H9 (cell line): ENCODE results near the gene TMC8. TPM values are rescaled to one million over a fixed set of nuclear protein-coding genes. Genes with fewer than 3 reads are reported as not detected.

ENCODE experiments used
- DNase-seq: peaks from one replicate; pipeline ENCODE4 v3.0.0-alpha.2; 2017
- H2AFZ ChIP-seq: one replicate; pipeline ENCODE4 v1.6.1; 2013; ENCODE audit warnings: mild to moderate bottlenecking, low read length, control low read depth, moderate library complexity
- H2AK5ac ChIP-seq: 2 replicates; pipeline ENCODE4 v1.6.1; 2013; ENCODE audit warnings: low read length, control low read depth, mixed read lengths; ENCODE audit not compliant: insufficient read length
- H2BK120ac ChIP-seq: one replicate; pipeline ENCODE4 v1.6.1; 2013; ENCODE audit warnings: low read depth, mild to moderate bottlenecking, low read length, control low read depth, inconsistent platforms; ENCODE audit not compliant: poor library complexity, severe bottlenecking
- H2BK12ac ChIP-seq: 2 replicates; pipeline ENCODE4 v1.6.1; 2013; ENCODE audit warnings: low read length, control low read depth, mixed read lengths, low read depth; ENCODE audit not compliant: insufficient read length
- H2BK15ac ChIP-seq: 2 replicates; pipeline ENCODE4 v1.6.1; 2013; ENCODE audit warnings: low read depth, low read length, control low read depth
- H2BK20ac ChIP-seq: one replicate; pipeline ENCODE4 v1.6.1; 2013; ENCODE audit warnings: low read depth, mild to moderate bottlenecking, low read length, control low read depth, inconsistent platforms; ENCODE audit not compliant: poor library complexity, severe bottlenecking
- H2BK5ac ChIP-seq: 2 replicates; pipeline ENCODE4 v1.6.1; 2013; ENCODE audit warnings: low read length, control low read depth, mixed read lengths; ENCODE audit not compliant: insufficient read length
- H3K14ac ChIP-seq: 2 replicates; pipeline ENCODE4 v1.6.1; 2013; ENCODE audit warnings: low read length, control low read depth; ENCODE audit not compliant: insufficient read depth
- H3K18ac ChIP-seq: 2 replicates; pipeline ENCODE4 v1.6.1; 2013; ENCODE audit warnings: low read depth, mild to moderate bottlenecking, mixed read lengths, low read length, control low read depth; ENCODE audit not compliant: insufficient read length
- H3K23ac ChIP-seq: 2 replicates; pipeline ENCODE4 v1.6.1; 2013; ENCODE audit warnings: low read length, control low read depth, mixed read lengths, low read depth; ENCODE audit not compliant: insufficient read length
- H3K23me2 ChIP-seq: 2 replicates; pipeline ENCODE4 v1.6.1; 2013; ENCODE audit warnings: low read depth, mild to moderate bottlenecking, mixed read lengths, low read length, control low read depth; ENCODE audit not compliant: insufficient read length, poor library complexity, severe bottlenecking
- H3K27ac ChIP-seq: 2 replicates; pipeline ENCODE4 v1.5.1; 2013; ENCODE audit warnings: low read length, control low read depth, mixed read lengths, low read depth; ENCODE audit not compliant: insufficient read length
- H3K27me3 ChIP-seq: 2 replicates; pipeline ENCODE4 v1.6.1; 2013; ENCODE audit warnings: low read length, control low read depth, inconsistent platforms; ENCODE audit not compliant: insufficient read depth
- H3K4ac ChIP-seq: 2 replicates; pipeline ENCODE4 v1.6.1; 2013; ENCODE audit warnings: low read depth, mild to moderate bottlenecking, control low read depth, inconsistent platforms, low read length, moderate library complexity
- H3K4me1 ChIP-seq: 2 replicates; pipeline ENCODE4 v1.6.1; 2013; ENCODE audit warnings: low read length, control low read depth, inconsistent platforms; ENCODE audit not compliant: insufficient read depth
- H3K4me2 ChIP-seq: 2 replicates; pipeline ENCODE4 v1.6.1; 2013; ENCODE audit warnings: low read length, control low read depth, mixed read lengths; ENCODE audit not compliant: insufficient read length, insufficient read depth
- H3K56ac ChIP-seq: 2 replicates; pipeline ENCODE4 v1.6.1; 2013; ENCODE audit warnings: low read depth, mild to moderate bottlenecking, mixed read lengths, low read length, control low read depth; ENCODE audit not compliant: insufficient read length
- H3K79me1 ChIP-seq: 2 replicates; pipeline ENCODE4 v1.6.1; 2013; ENCODE audit warnings: low read depth, mild to moderate bottlenecking, moderate library complexity, low read length, control low read depth, inconsistent platforms; ENCODE audit not compliant: insufficient read depth, poor library complexity, severe bottlenecking
- H3K79me2 ChIP-seq: 2 replicates; pipeline ENCODE4 v1.6.1; 2013; ENCODE audit warnings: low read length, control low read depth, inconsistent platforms; ENCODE audit not compliant: insufficient read depth
- H3K9ac ChIP-seq: 2 replicates; pipeline ENCODE4 v1.6.1; 2013; ENCODE audit warnings: low read length, control low read depth, mixed read lengths; ENCODE audit not compliant: insufficient read length; ENCODE audit errors: extremely low read depth
- H3K9me3 ChIP-seq: one replicate; pipeline ENCODE4 v1.6.1; 2013; ENCODE audit warnings: low read depth, low read length, inconsistent platforms; ENCODE audit not compliant: control insufficient read depth
- H3T11ph ChIP-seq: one replicate; pipeline ENCODE4 v1.6.1; 2013; ENCODE audit warnings: mild to moderate bottlenecking, low read length, control low read depth, inconsistent platforms
- H4K20me1 ChIP-seq: one replicate; pipeline ENCODE4 v1.6.1; 2013; ENCODE audit not compliant: control insufficient read depth, insufficient read length, insufficient read depth
- H4K5ac ChIP-seq: 2 replicates; pipeline ENCODE4 v1.6.1; 2013; ENCODE audit warnings: low read depth, mild to moderate bottlenecking, mixed read lengths, low read length, control low read depth; ENCODE audit not compliant: insufficient read length
- H4K8ac ChIP-seq: replicated peaks from 2 replicates; pipeline ENCODE4 v1.6.1; 2013; ENCODE audit warnings: low read length, control low read depth, mixed read lengths, low read depth; ENCODE audit not compliant: insufficient read length
- H4K91ac ChIP-seq: 2 replicates; pipeline ENCODE4 v1.6.1; 2013; ENCODE audit warnings: low read depth, mild to moderate bottlenecking, moderate library complexity, mixed read lengths, low read length, control low read depth; ENCODE audit not compliant: insufficient read length
- H3K27ac Mint-ChIP-seq, 3 experiments: 2 replicates in 2 of 3; 3 replicates in 1 of 3; pipeline ENCODE4 v1.8.0; 2020 to 2021; ENCODE audit warnings: mixed read lengths in 3 of 3, mild to moderate bottlenecking in 1 of 3, moderate library complexity in 1 of 3
- H3K27me3 Mint-ChIP-seq: 2 replicates; pipeline ENCODE4 v1.8.0; 2021; ENCODE audit warnings: low read depth, mild to moderate bottlenecking, moderate library complexity, mixed read lengths
- H3K36me3 Mint-ChIP-seq, 3 experiments: 2 replicates in 2 of 3; 3 replicates in 1 of 3; pipeline ENCODE4 v1.8.0; 2020 to 2021; ENCODE audit warnings: low read depth in 3 of 3, mixed read lengths in 3 of 3; ENCODE audit not compliant: insufficient read depth in 1 of 3
- H3K4me1 Mint-ChIP-seq, 2 experiments: 2 replicates each; pipeline ENCODE4 v1.8.0; 2020; ENCODE audit warnings: mixed read lengths in 2 of 2
- H3K4me3 Mint-ChIP-seq, 2 experiments: 2 replicates in 1 of 2; 3 replicates in 1 of 2; pipeline ENCODE4 v1.8.0; 2020 to 2021; ENCODE audit warnings: mild to moderate bottlenecking in 2 of 2, mixed read lengths in 2 of 2, moderate library complexity in 1 of 2
- H3K9me3 Mint-ChIP-seq, 2 experiments: 2 replicates in 1 of 2; 3 replicates in 1 of 2; pipeline ENCODE4 v1.8.0; 2020; ENCODE audit warnings: mild to moderate bottlenecking in 2 of 2, mixed read lengths in 2 of 2, moderate library complexity in 1 of 2
- CTCF ChIP-seq: fragments of 200-600 bp; sonication (generic); conservative IDR thresholded peaks from 3 replicates; pipeline ENCODE4 v1.8.0; 2021; ENCODE audit warnings: antibody characterized with exemption, mild to moderate bottlenecking
- whole genome bisulfite sequencing: extraction: QIAGEN DNeasy Blood & Tissue Kit; methylation state at CpG from one replicate; pipeline ENCODE4 v1.1.7; 2013; ENCODE audit warnings: missing lambda C conversion rate, low lambda C conversion rate, mixed read lengths; ENCODE audit not compliant: insufficient read length; ENCODE audit errors: extremely low coverage; 5-methylcytosine and 5-hydroxymethylcytosine counted together
- total RNA-seq: library from RNA; stranded (reverse); gene quantifications from 2 replicates; pipeline ENCODE4 v1.2.1, GENCODE V29; 2021

Gene TMC8
- total RNA-seq, 1 experiment from 2014 or later = 1.0 TPM

- Histone ChIP-seq H3T11ph (no peak overlapping the region), H3K56ac (no peak overlapping the region), H3K9ac (no peak overlapping the region), H4K8ac (no peak overlapping the region), H3K4ac (no peak overlapping the region), H2BK12ac (no peak overlapping the region), H3K4me1 (no peaks in the 10 kb centered on the region), H4K20me1 (no peaks in the 10 kb centered on the region), H3K79me2 (no peaks in the 10 kb centered on the region), H2BK15ac (no peak overlapping the region), H2AK5ac (no peak overlapping the region), H3K9me3 (no peaks in the 10 kb centered on the region), H2AFZ (no peak overlapping the region), H4K91ac (no peak overlapping the region), H4K5ac (no peak overlapping the region), H2BK5ac (no peak overlapping the region), H3K27me3 (no peaks in the 10 kb centered on the region), H2BK120ac (no peak overlapping the region), H3K79me1 (no peaks in the 10 kb centered on the region), H3K23ac (no peak overlapping the region), H3K4me2 (no peak overlapping the region), H3K14ac (no peak overlapping the region; the same call in 1 of the 2 replicates), H2BK20ac (no peak overlapping the region), H3K18ac (no peak overlapping the region), H3K27ac (no peak overlapping the region), H3K23me2 (no peaks in the 10 kb centered on the region)
- Mint-ChIP-seq H3K27me3 (peaks cover 2% of the 10 kb centered on the region; the same call in 1 of the 2 replicates), H3K36me3 (no peaks in the 10 kb centered on the region), H3K9me3 (no peaks in the 10 kb centered on the region), H3K27ac (no peak overlapping the region), H3K4me1 (peaks cover 5 to 9% of the 10 kb centered on the region in 2 experiments; a peak in 3 of 4 replicates), H3K4me3 (no peak overlapping the region)
- no peak for TF ChIP-seq CTCF
- no peak for DNase-seq
- WGBS = no CpG with 5 or more reads among the region's 6 CpGs
Observed at GRCh38 chr17:78146881-78147280, 16.3 kb downstream of the TMC8 start.
